DND-41 (cell line): ENCODE measurements around the gene BAIAP2L1.

Source experiments
- EZH2 ChIP-seq: IDR thresholded peaks from 3 replicates; pipeline ENCODE4 v1.6.1; 2012; ENCODE audit warnings: borderline replicate concordance, low read depth, mild to moderate bottlenecking, moderate library complexity, low read length, inconsistent platforms; ENCODE audit not compliant: severe bottlenecking
- TF ChIP-seq, protein P1 (sequence below): IDR thresholded peaks from 2 replicates; pipeline ENCODE4 v1.5.1; 2012; ENCODE audit warnings: borderline replicate concordance, low read length, moderate library complexity, mild to moderate bottlenecking; ENCODE audit not compliant: poor library complexity, severe bottlenecking; ENCODE audit errors: extremely low read depth

DNA sequence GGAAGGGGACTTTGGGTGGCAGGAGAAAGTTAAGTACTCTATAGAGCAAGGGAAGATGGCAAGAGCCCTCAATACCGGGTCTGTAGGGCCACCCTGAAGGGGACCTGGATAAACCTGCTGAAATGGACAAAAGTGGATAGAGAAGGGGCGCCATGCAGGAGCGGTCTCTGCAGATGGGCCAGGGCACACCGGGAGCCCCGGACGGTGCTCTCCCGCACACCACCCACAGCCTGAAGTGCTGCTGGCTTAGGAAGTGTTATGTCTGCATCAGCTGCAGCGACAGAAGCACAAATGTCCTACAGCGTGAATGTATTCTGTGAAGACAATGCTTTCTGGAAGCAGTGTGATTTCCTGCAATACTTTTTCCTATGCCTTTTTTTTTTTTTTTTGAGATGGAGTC is 81.7 kb downstream of the BAIAP2L1 start:
- TF ChIP-seq, protein P1, sequence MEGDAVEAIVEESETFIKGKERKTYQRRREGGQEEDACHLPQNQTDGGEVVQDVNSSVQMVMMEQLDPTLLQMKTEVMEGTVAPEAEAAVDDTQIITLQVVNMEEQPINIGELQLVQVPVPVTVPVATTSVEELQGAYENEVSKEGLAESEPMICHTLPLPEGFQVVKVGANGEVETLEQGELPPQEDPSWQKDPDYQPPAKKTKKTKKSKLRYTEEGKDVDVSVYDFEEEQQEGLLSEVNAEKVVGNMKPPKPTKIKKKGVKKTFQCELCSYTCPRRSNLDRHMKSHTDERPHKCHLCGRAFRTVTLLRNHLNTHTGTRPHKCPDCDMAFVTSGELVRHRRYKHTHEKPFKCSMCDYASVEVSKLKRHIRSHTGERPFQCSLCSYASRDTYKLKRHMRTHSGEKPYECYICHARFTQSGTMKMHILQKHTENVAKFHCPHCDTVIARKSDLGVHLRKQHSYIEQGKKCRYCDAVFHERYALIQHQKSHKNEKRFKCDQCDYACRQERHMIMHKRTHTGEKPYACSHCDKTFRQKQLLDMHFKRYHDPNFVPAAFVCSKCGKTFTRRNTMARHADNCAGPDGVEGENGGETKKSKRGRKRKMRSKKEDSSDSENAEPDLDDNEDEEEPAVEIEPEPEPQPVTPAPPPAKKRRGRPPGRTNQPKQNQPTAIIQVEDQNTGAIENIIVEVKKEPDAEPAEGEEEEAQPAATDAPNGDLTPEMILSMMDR = no peak
- TF ChIP-seq EZH2 = no peak
